Glutamatergic neuron (in vitro differentiated cells): ENCODE data around the gene LMX1B. TPM values are rescaled to one million over a fixed set of nuclear protein-coding genes. Genes with fewer than 3 reads are reported as not detected.
A peak's percentile ranks its signal among the peaks of the same experiment; 100 is the strongest.

Experiments
- DNase-seq: peaks from one replicate; pipeline ENCODE4 v3.0.0; 2022
- H3K27ac Mint-ChIP-seq: one replicate; pipeline ENCODE4 v1.8.0; 2020; ENCODE audit warnings: mild to moderate bottlenecking, mixed read lengths, inconsistent platforms; ENCODE audit not compliant: unreplicated experiment
- H3K27me3 Mint-ChIP-seq: one replicate; pipeline ENCODE4 v1.8.0; 2020; ENCODE audit warnings: mild to moderate bottlenecking, moderate library complexity, mixed read lengths, inconsistent platforms; ENCODE audit not compliant: unreplicated experiment
- H3K36me3 Mint-ChIP-seq: one replicate; pipeline ENCODE4 v1.8.0; 2020; ENCODE audit warnings: mild to moderate bottlenecking, mixed read lengths, inconsistent platforms; ENCODE audit not compliant: unreplicated experiment
- H3K4me1 Mint-ChIP-seq: one replicate; pipeline ENCODE4 v1.8.0; 2020; ENCODE audit warnings: mild to moderate bottlenecking, low read depth, mixed read lengths, inconsistent platforms; ENCODE audit not compliant: unreplicated experiment
- H3K4me3 Mint-ChIP-seq: one replicate; pipeline ENCODE4 v1.8.0; 2020; ENCODE audit warnings: mild to moderate bottlenecking, mixed read lengths, inconsistent platforms; ENCODE audit not compliant: unreplicated experiment
- H3K9me3 Mint-ChIP-seq: one replicate; pipeline ENCODE4 v1.8.0; 2020; ENCODE audit warnings: mild to moderate bottlenecking, moderate library complexity, mixed read lengths, inconsistent platforms; ENCODE audit not compliant: unreplicated experiment
- total RNA-seq: library from RNA; stranded (reverse); fragmentation: NEBNext Ultra II Directional; extraction: Animal tissue kit (Norgen Biotek cat#: 25700); gene quantifications from one replicate; pipeline ENCODE4 v1.2.1, GENCODE V29; 2021; ENCODE audit not compliant: unreplicated experiment
- TF ChIP-seq, protein P1 (sequence below): fragments of 200-600 bp; sonication (generic); IDR thresholded peaks from one replicate; pipeline ENCODE4 v1.5.0; 2021; ENCODE audit not compliant: partially characterized antibody, unreplicated experiment

Gene LMX1B
- total RNA-seq, 1 donor from 2014 or later: 0.27 TPM

DNA sequence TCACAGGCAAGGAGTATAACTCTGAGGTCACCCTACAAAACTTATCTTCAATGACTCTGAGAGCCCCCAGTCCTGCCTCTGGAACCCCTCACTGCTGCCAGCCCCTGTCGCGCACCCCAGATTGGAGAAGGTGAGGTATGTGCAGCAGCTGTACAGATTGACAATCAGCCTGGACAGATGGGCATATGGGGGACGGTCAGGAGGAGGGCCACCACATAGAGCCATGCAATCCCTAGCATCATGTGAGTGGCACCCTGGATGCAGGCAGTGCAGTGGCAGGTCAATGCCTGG, 90.1 kb downstream of the LMX1B start:
- peaks cover 2% of the 10 kb centered on the region for H3K9me3 Mint-ChIP-seq
- DNase-seq: no peak
- H3K4me1 Mint-ChIP-seq: peaks cover 4% of the 10 kb centered on the region
- H3K36me3 Mint-ChIP-seq: no peaks in the 10 kb centered on the region
- TF ChIP-seq, protein P1, sequence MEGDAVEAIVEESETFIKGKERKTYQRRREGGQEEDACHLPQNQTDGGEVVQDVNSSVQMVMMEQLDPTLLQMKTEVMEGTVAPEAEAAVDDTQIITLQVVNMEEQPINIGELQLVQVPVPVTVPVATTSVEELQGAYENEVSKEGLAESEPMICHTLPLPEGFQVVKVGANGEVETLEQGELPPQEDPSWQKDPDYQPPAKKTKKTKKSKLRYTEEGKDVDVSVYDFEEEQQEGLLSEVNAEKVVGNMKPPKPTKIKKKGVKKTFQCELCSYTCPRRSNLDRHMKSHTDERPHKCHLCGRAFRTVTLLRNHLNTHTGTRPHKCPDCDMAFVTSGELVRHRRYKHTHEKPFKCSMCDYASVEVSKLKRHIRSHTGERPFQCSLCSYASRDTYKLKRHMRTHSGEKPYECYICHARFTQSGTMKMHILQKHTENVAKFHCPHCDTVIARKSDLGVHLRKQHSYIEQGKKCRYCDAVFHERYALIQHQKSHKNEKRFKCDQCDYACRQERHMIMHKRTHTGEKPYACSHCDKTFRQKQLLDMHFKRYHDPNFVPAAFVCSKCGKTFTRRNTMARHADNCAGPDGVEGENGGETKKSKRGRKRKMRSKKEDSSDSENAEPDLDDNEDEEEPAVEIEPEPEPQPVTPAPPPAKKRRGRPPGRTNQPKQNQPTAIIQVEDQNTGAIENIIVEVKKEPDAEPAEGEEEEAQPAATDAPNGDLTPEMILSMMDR: no peak
- no peak overlapping the region for H3K27ac Mint-ChIP-seq
- peaks cover 16% of the 10 kb centered on the region for H3K27me3 Mint-ChIP-seq
- no peak overlapping the region for H3K4me3 Mint-ChIP-seq

DNA sequence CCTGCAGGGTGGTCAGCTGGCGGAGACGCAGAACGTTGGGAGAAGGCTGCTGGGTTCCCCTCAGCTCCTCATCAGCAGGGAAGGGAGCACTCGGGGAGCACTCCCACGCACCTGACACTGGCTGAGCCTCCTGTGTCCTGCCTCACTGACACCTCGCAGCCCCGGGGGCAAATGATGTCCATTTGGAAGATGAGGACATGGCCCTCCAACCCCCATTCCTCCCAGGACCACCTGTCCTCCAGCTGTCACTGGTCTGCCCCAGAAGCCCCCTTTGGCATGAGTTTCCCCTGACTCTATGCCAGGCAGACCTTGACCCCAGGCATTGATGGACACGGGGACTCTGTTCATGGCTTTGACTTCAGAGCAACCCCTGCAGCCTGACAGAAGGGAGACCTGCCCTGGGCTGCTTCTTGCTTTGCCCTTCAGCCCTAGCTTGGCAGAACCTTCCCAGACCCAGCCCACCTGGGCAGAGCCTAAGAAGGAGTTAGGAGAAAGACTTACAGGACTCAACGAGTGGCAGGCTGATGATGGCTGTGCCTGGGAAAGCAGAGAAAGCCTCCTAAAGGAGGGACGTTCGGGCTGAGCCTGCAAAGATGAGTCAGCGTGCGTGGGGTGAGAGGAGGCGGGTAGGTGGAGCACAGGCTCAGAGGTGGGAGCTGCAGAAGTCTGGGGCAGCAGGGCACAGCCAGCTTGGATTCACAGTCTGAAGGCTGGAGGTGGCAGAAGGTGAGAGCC, 90.6 kb downstream of the LMX1B start:
- Mint-ChIP-seq H3K4me1 (peaks cover 4% of the 10 kb centered on the region), H3K36me3 (no peaks in the 10 kb centered on the region), H3K9me3 (peaks cover 2% of the 10 kb centered on the region), H3K27ac (no peak overlapping the region), H3K27me3 (peaks cover 17% of the 10 kb centered on the region), H3K4me3 (no peak overlapping the region)
- DNase-seq: no peak
- TF ChIP-seq, protein P1: no peak

DNA sequence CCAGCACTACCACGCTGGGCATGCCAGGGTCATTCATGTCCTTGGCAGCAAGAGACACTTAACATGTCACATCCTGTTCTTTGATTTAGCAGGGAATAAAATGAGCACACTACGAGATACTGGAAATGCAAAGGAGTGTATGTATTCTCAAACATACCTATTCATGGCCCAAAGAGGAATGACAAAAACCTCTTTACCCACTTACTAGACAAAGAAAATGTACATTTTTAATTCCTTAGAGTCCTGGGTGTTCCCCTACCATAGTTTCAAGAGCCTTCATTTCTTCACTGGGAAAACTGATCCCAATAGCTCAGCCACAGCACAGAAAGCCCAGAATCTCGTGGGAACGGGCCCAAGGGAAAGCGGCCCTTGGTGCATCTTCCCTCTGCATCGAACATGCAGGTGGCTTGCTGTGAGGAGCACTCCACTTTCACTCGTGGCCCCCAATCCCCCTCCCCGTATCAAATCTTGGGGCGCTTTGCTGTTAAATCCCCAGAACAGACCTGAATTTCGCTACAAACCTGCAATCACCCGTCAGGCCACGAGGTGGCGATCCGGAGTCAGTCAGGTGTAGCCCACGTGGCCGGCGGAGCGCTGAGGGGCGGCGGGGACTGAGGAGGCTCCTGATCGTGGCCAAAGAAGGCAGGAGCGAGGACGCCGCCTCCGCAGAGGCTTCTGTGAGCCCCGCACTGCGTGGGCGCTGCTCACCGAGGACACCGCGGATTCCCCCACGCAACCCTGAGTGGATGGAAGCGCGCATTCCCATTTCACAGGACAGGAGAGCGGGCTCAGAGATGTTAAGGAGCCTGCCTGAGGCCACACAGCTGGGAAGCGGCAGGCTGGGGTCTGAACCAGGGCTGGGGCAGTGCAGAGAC, 91.4 kb downstream of the LMX1B start:
- no peak overlapping the region for H3K4me3 Mint-ChIP-seq
- H3K4me1 Mint-ChIP-seq: peaks cover 4% of the 10 kb centered on the region
- peaks cover 17% of the 10 kb centered on the region for H3K27me3 Mint-ChIP-seq
- no peaks in the 10 kb centered on the region for H3K36me3 Mint-ChIP-seq
- H3K9me3 Mint-ChIP-seq: peaks cover 2% of the 10 kb centered on the region
- peak; percentile 92 for DNase-seq
- H3K27ac Mint-ChIP-seq: no peak overlapping the region
- TF ChIP-seq, protein P1: peak; percentile 97

DNA sequence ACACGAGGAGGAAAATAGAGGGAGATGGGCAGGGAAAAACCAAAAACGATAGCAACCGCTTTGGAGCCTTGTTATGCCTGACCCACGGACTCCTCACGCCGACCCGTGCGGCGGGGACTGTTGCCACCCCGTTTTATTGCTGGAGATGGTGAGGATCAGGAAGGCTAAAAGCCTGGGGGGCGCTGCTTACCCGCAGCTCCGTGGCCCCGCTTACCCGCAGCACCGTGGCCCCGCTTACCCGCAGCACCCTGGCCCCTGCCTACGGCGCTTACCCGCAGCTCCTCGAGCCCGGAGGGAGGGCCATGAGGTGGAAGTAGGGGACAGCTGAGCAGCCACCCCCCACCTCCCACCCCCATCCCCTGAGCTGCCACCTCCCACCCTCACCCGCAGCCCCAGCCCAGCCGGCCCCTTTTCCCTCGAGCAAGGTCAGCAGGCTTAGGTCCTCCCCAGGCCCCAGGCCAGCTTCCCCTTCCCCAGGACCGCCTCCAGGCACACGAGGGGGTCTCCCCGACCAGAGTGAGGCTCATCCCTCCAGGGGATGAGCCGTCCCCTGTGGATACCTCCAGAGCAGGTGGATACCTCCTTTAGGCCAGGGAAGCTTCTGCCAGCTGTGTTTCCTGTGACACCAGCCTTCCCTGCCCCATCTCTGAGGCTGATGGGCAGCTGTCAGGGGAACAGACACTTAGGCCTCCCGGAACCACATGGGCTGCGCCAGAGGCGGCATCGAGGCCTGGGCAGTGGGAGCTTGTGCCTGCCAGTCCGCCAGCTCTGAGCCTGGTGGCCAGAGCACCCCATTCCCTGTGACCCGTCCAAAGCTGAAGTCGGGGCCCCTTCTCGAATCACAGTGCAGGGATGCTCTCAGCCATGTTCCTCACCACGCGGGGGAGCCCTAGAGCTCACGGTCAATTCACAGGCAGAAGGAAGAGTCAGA, 92.3 kb downstream of the LMX1B start:
- H3K4me3 Mint-ChIP-seq: no peak overlapping the region
- peaks cover 15% of the 10 kb centered on the region for H3K27me3 Mint-ChIP-seq
- peaks cover 2% of the 10 kb centered on the region for H3K9me3 Mint-ChIP-seq

More for the DNA sequence above, 92.3 kb downstream of the LMX1B start:
- TF ChIP-seq, protein P1: peak; percentile 56
- Mint-ChIP-seq H3K4me1 (peaks cover 4% of the 10 kb centered on the region), H3K36me3 (no peaks in the 10 kb centered on the region), H3K27ac (no peak overlapping the region)
- peak; percentile 64 for DNase-seq
